ENCODE results near the gene PEX5L.

PEX5L gene

DNA sequence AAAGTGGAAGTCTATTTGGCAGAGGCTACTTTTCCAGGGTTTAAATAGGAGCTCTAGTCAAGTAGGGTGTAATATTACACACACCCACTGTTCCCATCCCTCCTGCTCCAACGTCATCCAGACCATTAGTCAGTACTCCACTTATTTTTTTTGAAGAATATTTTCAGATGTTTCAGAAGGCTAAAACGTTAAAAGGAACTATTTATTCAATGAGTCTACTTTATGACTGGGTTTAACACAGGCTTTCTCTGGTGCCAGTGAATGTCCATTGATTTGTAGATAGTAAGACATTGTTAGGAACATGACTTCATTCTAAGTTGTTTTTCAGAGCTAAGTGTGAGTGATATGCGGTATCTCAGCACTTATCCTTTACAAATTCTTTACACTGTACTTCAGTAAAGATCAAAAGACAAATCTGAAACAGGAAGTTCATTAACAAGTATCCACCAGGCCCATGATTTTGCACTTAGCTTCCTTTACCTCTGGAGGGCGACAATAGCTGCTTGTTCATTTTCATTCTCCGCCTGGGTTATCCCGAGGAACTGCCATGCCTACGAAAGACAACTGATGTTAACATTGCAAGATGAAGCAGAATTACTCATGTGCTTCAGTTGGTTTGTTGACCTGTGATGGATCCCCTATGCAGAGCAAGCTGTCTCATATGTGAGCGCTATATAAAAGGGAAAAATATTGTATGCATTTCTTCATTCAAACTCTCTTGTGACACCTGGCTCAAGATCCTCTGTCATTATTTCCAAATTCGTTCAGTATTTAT lies 225.2 kb downstream of the PEX5L start:
- TF ChIP-seq TAF1 (IDR thresholded peaks at IDR 0.05; ENCODE audit: borderline replicate concordance, insufficient read depth, low read length): no peak
- no peak for TF ChIP-seq FOXP2 (optimal IDR thresholded peaks at IDR 0.05; ENCODE audit: borderline replicate concordance, extremely low read depth, extremely low read length, insufficient read depth)
- TF ChIP-seq, protein P1, sequence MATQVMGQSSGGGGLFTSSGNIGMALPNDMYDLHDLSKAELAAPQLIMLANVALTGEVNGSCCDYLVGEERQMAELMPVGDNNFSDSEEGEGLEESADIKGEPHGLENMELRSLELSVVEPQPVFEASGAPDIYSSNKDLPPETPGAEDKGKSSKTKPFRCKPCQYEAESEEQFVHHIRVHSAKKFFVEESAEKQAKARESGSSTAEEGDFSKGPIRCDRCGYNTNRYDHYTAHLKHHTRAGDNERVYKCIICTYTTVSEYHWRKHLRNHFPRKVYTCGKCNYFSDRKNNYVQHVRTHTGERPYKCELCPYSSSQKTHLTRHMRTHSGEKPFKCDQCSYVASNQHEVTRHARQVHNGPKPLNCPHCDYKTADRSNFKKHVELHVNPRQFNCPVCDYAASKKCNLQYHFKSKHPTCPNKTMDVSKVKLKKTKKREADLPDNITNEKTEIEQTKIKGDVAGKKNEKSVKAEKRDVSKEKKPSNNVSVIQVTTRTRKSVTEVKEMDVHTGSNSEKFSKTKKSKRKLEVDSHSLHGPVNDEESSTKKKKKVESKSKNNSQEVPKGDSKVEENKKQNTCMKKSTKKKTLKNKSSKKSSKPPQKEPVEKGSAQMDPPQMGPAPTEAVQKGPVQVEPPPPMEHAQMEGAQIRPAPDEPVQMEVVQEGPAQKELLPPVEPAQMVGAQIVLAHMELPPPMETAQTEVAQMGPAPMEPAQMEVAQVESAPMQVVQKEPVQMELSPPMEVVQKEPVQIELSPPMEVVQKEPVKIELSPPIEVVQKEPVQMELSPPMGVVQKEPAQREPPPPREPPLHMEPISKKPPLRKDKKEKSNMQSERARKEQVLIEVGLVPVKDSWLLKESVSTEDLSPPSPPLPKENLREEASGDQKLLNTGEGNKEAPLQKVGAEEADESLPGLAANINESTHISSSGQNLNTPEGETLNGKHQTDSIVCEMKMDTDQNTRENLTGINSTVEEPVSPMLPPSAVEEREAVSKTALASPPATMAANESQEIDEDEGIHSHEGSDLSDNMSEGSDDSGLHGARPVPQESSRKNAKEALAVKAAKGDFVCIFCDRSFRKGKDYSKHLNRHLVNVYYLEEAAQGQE (IDR thresholded peaks at IDR 0.05; ENCODE audit: insufficient read depth in 1 of 2, low read depth in 2 of 2, low read length in 2 of 2): no peak
- TF ChIP-seq POLR2AphosphoS5 (IDR thresholded peaks at IDR 0.05; ENCODE audit: low read depth, low read length): no peak
- no peak for TF ChIP-seq SIN3A (IDR thresholded peaks at IDR 0.05; ENCODE audit: borderline replicate concordance, insufficient read depth, low read length)

DNA sequence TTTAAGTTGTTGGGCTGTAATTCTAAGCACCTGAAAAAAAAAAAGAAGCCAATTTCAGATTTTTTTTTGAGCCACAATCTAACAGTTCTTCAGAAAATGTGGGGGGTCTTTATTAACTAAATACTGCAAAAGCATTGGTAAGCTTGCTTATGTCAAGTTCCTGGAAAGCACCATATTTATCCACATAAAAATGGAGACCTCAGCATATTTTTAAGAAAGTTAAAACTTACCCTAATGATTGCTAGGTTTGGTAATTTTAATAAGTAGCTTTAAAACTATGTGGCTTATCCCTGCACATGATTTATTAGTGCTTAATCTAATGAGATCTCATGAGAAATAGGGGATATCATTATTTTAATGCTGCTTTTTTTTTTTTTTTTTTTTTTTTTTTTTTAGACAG lies 227.1 kb downstream of the PEX5L start:
- TF ChIP-seq POLR2AphosphoS5 (IDR thresholded peaks at IDR 0.05; ENCODE audit: low read depth, low read length): no peak
- TF ChIP-seq TAF1 (IDR thresholded peaks at IDR 0.05; ENCODE audit: borderline replicate concordance, insufficient read depth, low read length): no peak
- TF ChIP-seq, protein P1 (IDR thresholded peaks at IDR 0.05; ENCODE audit: insufficient read depth in 1 of 2, low read depth in 2 of 2, low read length in 2 of 2): no peak
- TF ChIP-seq SIN3A (IDR thresholded peaks at IDR 0.05; ENCODE audit: borderline replicate concordance, insufficient read depth, low read length): no peak
- TF ChIP-seq FOXP2 (optimal IDR thresholded peaks at IDR 0.05; ENCODE audit: borderline replicate concordance, extremely low read depth, extremely low read length, insufficient read depth): no peak

DNA sequence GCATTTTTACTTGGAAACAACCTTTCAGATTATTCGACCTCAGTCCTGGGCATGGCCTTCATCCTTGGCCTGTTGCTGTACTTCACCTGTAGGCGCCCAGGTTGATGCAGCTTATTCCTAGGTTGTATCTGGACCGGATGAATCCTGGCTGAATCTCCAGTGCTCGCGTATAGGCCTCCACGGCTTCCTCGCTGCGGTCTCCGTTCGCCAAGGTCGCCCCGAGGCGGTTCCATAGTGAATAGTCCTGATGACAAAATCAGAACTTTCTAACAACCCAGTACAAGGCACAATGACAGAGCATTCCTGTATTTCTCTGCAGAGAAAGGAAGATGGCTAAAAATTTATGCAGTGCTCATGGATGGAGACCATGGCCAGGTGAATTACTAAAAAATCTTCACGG lies 229.1 kb downstream of the PEX5L start:
- TF ChIP-seq TAF1 (IDR thresholded peaks at IDR 0.05; ENCODE audit: borderline replicate concordance, insufficient read depth, low read length): no peak

DNA sequence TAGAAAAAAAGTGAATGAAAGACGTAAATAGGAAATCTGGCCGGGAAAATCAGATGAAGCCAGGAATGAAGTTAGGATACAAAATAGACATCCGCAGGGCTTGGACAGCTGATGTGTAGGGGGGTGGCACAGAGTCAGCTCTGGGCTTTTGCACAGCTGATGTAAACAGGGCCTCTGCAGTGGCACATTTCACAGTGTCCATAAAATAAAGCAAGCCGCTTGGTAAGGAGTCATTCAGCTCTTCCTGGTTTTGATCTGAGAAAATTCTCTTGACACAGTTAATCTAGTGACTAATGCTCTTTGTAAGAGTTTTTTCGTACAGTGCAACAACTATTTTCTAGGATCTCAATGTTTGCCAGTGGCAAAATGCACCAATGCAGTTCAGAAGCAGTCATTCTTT lies 230.6 kb downstream of the PEX5L start:
- TF ChIP-seq SIN3A (IDR thresholded peaks at IDR 0.05; ENCODE audit: borderline replicate concordance, insufficient read depth, low read length) (no peak), FOXP2 (optimal IDR thresholded peaks at IDR 0.05; ENCODE audit: borderline replicate concordance, extremely low read depth, extremely low read length, insufficient read depth) (no peak), POLR2AphosphoS5 (IDR thresholded peaks at IDR 0.05; ENCODE audit: low read depth, low read length) (no peak), TAF1 (IDR thresholded peaks at IDR 0.05; ENCODE audit: borderline replicate concordance, insufficient read depth, low read length) (no peak)
- TF ChIP-seq, protein P1 (IDR thresholded peaks at IDR 0.05; ENCODE audit: insufficient read depth in 1 of 2, low read depth in 2 of 2, low read length in 2 of 2): no peak

DNA sequence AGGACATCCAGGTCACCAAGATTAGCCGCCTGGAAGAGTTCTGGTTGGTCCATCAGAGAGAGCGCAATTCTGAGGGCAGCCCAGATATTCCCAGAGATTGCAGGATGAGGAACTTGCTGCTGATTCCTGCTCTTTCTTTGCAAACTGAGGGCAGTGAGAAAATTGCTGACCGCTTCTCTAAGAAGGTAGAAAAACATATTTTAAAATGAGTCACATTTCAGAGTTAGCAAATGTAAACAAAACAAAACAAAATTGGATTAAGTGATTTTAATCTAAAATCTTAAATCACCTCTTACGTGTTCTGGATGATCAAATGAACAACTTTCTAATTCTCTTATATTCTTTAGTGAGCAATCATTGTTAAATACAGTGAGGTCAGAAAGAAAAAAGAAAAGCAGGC lies 234.9 kb downstream of the PEX5L start:
- no peak for TF ChIP-seq SIN3A (IDR thresholded peaks at IDR 0.05; ENCODE audit: borderline replicate concordance, insufficient read depth, low read length)
- no peak for TF ChIP-seq FOXP2 (optimal IDR thresholded peaks at IDR 0.05; ENCODE audit: borderline replicate concordance, extremely low read depth, extremely low read length, insufficient read depth)
- no peak for TF ChIP-seq POLR2AphosphoS5 (IDR thresholded peaks at IDR 0.05; ENCODE audit: low read depth, low read length)
- TF ChIP-seq, protein P1 (IDR thresholded peaks at IDR 0.05; ENCODE audit: insufficient read depth in 1 of 2, low read depth in 2 of 2, low read length in 2 of 2): no peak
- TF ChIP-seq TAF1 (IDR thresholded peaks at IDR 0.05; ENCODE audit: borderline replicate concordance, insufficient read depth, low read length): no peak

All from PFSK-1 (cell line).